NCI-H2171 (cell line): Measurements from ENCODE around the gene PPP4R4.

Experiments used
- DNase-seq: peaks from one replicate; lab custom pipeline; 2025; lab: John Stamatoyannopoulos, UW

The PPP4R4 gene

DNA sequence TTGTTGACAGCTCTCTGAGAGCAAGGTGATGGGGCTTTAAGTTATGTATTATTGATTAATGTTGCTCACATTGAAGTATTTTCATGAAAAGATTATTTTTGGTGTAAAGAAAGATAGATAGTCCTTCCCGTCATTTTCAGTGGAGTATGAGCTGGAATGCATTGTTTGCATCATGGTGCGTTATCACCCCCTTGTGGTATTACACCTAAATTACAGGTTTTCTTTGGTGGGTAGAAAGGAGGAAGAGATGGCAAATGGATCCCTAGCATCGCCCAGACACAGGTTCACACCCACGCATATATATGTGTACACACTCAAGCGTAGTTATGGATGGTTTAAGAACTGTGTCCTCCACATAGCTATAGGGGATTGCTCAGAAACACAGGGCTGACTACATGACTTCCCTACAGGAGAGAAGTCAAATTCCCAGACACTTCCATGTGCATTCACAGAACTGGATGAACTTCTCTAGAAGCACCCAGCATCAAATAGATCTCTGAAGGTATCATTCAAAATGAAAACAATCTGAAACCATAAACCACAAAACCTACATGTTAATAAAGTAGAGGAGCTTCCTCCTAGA lies 133.4 kb downstream of the PPP4R4 start:
- DNase-seq: no peak

DNA sequence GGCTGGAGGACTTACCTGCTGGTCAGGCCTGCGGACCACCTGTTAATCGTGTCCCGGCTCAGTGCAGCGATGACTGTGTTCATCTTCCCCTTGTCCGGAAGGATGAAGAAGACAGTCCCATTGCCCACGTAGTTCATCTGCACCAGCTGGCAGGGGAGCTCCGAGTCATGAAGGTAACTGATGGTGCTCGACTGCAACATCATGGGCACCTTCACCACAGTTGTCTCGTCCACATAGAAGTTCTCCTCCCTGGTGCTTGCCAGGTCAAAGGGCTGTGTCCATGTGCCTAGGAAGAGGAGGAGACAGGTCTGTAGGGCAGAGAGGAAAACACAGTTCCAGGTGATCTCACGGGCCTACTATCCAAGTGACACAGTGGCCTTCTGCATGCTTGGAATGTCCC lies 135.6 kb downstream of the PPP4R4 start:
- DNase-seq: no peak

DNA sequence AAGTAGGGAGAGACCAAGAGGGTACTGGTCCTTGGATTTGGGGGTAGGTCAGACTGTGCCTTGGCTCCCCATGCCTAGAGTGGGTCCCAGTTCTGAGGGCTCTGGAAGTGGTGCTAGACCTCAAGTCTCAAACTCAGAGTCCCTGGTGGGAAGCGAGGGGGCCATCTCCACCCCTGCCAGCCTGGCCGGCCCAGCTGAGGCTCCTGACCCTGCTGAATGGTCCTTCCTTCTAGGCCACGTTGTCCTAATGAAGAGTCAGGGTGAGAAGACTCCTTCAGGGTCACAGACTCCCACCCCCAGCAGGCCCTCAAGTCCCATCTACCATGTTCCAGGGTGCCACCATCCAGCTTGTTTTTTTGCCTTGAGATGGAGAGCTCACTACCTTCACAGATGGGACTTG lies 136.1 kb downstream of the PPP4R4 start:
- DNase-seq: no peak

DNA sequence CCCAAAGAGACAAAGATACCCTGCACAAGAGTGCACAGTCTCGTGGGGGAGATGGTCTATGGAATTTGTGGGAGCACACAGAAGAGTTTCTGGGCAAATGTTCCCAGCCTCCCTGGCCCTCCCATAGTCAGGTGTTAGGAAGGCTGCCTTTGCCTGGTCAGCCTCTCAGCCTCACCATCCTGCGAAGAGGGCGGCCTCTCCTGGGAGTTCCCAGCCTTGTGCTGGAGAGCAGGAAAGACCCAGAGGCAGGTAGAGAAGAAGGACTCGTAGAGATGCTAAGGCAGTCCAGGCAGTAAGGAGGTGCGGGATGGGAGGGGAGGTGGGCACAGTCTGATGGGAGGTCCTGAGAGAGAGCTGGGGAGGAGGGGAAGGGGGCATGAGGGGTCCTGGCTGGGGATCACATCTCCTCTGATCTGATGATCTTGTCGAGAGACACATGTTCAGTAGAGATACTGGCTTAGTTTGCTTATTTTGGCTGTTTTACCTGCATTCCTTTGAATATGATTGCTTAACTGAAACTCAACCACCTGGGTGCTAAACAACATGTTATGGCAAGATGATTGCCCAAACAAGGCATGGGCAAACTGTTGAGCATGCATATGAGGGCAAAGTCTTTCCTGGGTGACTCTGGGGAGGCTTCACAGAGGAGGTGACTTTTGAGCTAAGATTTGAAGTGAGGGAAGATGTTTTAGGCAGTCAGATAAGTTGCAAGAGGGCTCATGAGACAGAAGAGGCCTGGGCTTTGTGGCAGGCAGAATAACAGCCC lies 138.5 kb downstream of the PPP4R4 start:
- DNase-seq: no peak

DNA sequence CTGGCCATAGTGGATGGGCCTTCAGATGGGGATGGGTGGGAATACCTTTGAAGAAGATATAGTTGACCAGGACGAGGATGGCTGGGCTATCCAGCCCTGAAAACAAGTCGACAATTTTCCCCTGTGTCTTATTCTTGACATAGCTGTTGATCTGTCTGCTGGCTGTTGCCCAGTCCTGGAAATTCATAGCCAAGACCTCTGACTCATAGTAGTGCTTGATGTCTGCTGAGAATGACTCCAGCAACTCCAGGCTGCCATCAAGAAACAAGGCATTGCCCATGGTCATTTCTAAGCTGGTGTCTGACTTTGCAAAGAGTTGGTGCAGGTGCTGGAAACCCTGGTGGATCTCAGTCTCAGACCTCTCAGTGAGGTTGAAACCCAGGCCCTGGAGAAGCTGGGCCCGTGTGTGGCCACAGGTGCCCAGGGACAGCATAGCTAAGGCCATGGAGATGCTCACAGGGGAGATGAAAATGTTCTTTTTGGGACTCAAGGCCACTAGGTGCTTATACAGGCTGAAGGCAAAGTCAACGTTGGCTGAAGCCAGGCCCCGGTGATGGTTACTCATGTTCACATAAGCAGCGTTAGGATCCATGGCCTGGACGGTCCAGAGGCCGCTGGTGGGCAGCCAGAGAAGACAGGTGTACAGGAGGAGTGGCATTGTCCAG lies 140.0 kb downstream of the PPP4R4 start:
- no peak for DNase-seq

DNA sequence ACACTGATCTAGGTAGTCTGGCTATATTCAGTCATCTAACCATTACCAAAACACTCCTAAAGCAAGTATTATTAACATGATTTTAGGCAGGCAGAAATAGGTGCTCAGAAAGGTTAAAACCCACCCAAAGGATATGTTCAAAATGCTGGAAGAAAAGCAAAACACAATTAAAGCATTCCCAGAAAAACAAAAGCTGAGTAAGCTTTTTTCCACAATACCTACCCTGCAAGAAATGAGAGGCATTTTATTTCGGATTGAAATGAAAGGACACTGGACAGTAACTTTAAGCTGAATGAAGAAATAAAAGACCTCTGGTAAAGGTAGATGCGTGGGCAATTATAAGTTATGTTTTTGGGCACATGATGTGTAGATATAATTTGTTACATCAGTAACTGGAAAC lies 140.8 kb downstream of the PPP4R4 start:
- DNase-seq: no peak

DNA sequence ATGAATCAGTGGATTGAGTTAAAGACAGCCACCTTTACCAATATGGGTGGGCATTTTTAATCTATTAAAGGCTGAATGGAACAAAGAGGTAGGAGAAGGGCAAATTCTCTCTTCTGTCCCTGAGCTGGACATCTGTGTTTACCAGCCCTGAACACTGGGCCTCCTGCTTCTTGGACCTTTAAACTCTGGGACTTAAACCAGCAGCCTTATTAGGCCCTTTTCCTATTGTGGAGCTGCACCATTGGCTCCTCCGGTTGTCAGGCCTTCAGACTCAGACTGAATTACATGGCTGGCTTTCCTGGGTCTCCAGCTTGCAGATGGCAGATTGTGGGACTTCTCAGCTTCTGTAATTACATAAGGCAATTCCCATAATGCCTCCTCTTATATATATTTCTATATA lies 142.6 kb downstream of the PPP4R4 start:
- no peak for DNase-seq

DNA sequence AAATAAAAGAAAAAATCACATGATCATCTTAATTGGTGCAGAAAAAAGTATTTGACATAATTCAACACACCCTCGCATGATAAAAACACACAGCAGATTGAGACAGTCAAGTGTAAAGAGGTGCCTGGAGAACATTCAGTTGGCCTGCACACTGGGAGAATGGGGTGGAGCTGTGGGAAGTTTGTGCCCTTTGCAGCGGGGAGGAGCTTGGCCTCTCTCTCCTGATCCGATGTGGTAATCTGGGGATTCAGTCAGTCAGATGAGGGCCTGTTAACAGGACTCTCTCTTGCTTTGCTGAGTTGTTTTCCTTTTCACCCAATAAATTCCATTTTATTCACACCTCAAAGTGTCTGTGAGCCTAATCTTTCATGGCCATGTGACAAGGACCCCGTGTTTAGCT lies 143.1 kb downstream of the PPP4R4 start:
- DNase-seq: no peak

DNA sequence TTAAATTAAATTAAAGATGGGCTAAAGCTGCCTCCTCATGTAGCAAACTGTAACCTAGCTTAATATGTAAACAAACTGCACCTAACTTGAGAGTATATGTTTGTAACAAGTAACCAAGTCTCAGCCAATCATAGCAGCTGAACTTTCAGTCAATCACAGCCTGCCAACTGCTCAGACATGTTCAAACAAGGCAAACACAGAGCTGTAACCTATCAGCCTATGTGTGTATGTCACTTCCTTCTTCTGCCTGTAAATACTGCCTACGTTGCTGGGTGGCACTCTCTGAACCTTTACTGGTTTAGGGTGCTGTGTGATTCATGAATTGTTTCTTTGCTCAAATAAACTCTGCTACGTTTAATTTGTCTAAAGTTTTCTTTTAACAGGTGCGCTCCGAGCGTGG lies 146.1 kb downstream of the PPP4R4 start:
- DNase-seq: peak; percentile 79

DNA sequence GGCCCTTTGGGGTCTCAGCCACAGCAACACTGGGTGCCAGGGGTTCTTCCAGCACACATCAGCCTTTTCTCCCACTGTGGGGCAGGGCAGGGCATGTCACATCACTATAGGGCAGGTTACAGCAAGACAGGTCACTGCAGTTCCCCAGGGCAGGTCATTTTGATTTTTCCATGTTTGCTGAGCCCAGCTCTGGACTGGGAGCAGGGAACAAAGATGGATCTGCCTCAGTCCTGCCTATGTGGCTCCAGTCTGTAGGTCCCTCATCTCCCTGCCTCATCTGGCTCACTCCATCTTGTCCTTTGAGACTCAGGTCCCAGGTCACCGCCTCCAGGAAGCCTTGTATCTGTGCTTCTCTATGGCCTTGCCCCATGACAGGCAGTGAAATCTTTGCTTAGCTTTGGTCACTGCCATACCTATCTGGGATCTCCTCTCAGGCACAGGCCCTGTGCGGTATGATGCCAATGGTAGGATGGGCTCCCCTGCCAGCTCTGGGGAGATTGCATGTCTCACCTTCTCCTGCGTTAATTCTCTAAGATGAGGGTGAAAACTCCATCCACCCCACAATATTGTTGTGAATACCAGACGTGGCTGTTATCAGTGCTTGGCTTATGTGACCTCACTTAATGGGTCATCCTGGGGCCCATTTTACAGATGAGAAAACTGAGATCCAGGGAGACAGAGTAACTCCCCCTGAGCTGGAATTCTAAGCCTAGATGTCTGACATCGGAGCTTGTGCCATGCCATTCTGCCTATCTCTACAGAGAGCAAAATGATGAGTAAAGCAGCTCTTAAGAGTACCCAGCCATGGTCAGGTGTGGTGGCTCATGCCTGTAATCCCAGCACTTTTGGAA lies 147.5 kb downstream of the PPP4R4 start:
- DNase-seq: no peak

DNA sequence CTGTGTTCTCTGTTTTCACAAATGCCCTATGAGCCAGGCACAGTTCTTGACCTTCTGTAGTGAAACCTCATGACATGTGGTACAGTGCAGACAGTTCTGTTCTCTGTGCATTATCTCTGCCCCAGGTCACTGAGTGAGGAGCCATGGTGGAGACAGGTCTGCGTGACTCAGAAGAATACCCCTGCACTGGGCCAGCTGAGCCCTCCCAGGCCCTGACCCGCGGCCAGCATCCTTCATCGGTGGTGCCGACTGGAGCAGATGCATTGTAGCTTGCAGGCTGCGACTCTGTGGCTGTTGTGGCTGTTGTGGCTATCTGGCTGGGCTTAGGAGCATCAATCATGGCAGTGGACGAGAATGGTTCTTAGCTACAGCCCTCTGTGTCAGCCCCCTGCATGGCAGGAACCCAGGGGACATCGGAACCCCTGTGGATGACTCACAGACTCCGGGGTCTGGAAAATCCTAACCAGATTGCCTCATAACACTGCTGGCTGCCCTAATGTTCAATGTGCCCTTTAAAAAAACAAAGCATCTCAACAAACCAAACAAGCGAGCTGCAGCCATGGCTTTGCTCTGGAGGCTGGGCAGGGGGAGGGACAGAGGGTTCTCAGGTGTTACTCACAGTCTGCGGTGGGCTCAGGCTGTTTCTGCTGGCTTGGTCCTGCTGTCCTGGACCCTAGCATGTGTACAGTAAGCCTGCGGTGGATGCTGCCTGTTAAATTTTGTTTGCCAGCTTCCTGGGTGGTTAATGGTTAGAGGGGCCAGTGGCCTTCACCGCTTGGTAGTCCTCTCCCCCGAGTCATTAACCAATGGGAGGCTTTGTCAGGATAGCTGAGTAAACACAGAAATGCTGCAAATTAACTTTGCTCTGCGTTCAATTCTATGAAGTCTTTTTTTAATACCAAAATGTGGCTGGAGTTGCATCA lies 148.8 kb downstream of the PPP4R4 start, which contains the start of gene SERPINA6:
TSS of gene SERPINA6 (minus strand) at position 689 of the 923 bp plus-strand sequence. CDS start 8,688 bp downstream, outside the sequence.
- DNase-seq: no peak

DNA sequence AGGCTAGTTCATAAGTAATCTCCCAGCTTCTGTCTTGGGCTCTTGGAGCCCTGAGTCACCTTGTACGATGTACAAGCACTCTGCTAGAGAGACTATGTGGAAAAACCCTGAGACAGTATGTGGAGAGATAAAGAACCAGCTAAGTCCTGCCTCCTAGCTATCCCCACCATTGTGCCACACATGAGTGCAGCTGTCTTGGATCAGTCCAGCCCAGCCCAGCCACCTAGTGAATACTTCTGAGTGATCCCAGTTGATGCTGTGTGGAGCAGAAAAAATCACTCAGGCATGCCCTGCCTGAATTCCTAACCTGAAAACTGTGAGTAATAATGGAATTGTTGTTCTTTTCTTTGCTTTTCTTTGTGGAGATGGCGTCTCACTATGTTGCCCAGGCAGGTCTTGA lies 154.1 kb downstream of the PPP4R4 start:
- no peak for DNase-seq
